NCI-H510A treated with DMSO at 0.1 percent for 48 hours (cell line): Measurements from ENCODE around the gene NPY1R.
A peak's percentile ranks its signal among the peaks of the same experiment; 100 is the strongest.

Source experiments
- DNase-seq: peaks from one replicate; lab custom pipeline; 2025; lab: John Stamatoyannopoulos, UW

The NPY1R gene

DNA sequence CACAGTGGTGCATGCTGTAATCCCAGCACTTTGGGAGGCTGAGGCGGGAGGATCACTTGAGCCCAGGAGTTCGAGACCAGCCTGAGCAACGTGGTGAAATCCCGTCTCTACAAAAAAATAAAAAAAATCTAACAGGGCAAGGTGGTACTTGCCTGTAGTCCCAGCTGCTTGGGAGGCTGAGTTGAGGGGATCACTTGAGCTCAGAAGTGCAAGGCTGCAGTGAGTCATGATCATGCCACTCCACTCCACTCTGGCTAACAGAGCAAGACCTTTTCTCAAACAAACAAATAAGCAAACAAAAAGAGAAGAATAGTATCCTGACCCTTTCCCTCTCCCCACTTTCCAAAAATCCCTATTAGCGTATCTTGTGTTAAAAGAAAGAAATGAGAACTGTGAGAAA lies 52.7 kb downstream of the NPY1R start:
- DNase-seq, result peak; percentile 2

DNA sequence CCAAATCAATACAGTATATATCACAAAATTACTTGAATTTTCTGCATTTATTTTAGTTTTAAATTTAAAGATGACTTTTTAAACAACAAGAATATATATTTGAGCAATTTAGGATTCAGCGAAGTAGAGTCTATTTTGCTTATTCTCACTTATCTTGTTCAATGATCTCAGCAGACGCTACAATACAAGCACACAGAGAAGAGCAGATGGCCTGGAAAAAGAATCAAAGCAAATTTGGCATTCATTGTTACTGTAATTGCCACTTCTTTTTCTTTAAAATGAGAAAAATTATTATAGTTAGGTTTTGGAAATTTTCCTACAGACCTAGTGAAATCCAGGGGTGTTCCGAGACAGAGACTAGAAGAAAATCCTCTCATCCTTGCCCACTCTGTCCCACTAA lies 57.5 kb downstream of the NPY1R start:
- no peak for DNase-seq
